OCI-LY3 (cell line): Measurements from ENCODE around the gene YPEL1.

ENCODE experiments used
- CTCF ChIP-seq: fragments of 200-600, 300-600 bp; sonication (generic); IDR thresholded peaks from 2 replicates; pipeline ENCODE4 v1.5.1; 2014; ENCODE audit warnings: antibody characterized with exemption, low read length, low read depth
- EZH2phosphoT487 ChIP-seq: fragments of 200-600 bp; shearing (Covaris generic); IDR thresholded peaks from 2 replicates; pipeline ENCODE4 v1.6.1; 2018; ENCODE audit warnings: antibody characterized with exemption, mixed run types, low read depth

DNA sequence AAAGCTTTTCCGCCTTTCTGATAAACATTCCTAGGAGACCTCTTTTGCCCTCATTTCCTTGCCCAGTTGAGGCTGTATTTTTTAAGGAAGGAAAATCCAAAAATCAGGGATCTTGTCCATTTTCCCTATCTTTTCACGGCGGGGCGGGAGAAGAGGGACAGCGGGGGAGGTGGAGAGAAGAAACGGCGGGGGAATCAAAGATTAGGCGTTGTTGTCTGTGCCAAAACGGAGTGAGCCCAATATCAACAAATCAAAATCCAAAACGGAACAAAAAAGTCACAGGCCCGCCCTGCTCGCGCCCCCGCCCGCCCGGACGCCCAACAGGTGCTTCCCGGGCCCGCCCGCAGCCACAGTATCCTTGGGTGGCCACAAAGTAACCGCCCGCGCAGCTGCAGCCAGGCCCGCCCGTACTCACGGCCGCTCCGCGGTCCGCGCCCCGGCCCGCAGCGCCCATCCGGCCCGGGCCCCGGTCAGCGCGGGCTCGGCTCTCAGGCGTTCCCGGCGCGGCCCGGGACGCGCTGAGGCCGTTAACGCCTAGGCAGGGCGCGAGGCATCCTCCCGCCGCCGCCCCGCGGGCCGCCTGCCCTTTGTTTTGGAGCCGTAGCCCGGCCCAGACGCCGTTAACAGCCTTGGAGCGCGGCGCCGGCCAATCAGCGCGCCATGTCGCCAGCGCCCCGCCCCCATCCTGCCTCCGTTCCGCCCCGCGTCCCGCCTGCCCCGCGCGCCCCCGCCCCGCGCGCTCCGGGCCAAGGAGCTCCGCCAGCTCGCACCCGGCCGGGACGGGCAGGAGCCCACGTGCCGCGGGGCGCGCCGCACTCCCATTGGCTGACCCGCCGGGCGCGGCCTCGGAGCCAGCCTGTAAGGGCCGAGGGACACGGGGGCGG is at the start of gene YPEL1:
- TF ChIP-seq CTCF (no peak), EZH2phosphoT487 (no peak)
